Measurements from ENCODE around the gene RNF166. TPM values are rescaled to one million over a fixed set of nuclear protein-coding genes. Genes with fewer than 3 reads are reported as not detected.

RNF166 gene
- total and polyA plus RNA-seq, 2 experiments from 2014 or later = 33.5 to 34.2 TPM

- no peak overlapping the region for H3K27ac ChIP-seq
- TF ChIP-seq, protein P1, sequence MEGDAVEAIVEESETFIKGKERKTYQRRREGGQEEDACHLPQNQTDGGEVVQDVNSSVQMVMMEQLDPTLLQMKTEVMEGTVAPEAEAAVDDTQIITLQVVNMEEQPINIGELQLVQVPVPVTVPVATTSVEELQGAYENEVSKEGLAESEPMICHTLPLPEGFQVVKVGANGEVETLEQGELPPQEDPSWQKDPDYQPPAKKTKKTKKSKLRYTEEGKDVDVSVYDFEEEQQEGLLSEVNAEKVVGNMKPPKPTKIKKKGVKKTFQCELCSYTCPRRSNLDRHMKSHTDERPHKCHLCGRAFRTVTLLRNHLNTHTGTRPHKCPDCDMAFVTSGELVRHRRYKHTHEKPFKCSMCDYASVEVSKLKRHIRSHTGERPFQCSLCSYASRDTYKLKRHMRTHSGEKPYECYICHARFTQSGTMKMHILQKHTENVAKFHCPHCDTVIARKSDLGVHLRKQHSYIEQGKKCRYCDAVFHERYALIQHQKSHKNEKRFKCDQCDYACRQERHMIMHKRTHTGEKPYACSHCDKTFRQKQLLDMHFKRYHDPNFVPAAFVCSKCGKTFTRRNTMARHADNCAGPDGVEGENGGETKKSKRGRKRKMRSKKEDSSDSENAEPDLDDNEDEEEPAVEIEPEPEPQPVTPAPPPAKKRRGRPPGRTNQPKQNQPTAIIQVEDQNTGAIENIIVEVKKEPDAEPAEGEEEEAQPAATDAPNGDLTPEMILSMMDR (IDR thresholded peaks at IDR 0.05; ENCODE audit: low read depth, low read length) = no peak
- H3K4me3 ChIP-seq = no peak overlapping the region
- H3K27me3 ChIP-seq = no peaks in the 10 kb centered on the region
- peaks cover 5% of the 10 kb centered on the region for H3K36me3 ChIP-seq
- H3K9me3 ChIP-seq (ENCODE audit: low read depth) = no peaks in the 10 kb centered on the region
- no peaks in the 10 kb centered on the region for H3K4me1 ChIP-seq (ENCODE audit: low read depth)
- no peak for DNase-seq (ENCODE audit: low read depth in 1 of 2, low spot score in 1 of 2)
These were observed 28.1 kb upstream of the RNF166 start for GRCh38 chr16:88734361-88734728.

- no peaks in the 10 kb centered on the region for H3K4me1 ChIP-seq (ENCODE audit: low read depth)
- H3K36me3 ChIP-seq = peaks cover 5% of the 10 kb centered on the region
- H3K27me3 ChIP-seq = no peaks in the 10 kb centered on the region
- no peaks in the 10 kb centered on the region for H3K9me3 ChIP-seq (ENCODE audit: low read depth)
- TF ChIP-seq, protein P1 (IDR thresholded peaks at IDR 0.05; ENCODE audit: low read depth, low read length) = no peak
- no peak overlapping the region for H3K27ac ChIP-seq
- no peak overlapping the region for H3K4me3 ChIP-seq
- DNase-seq (ENCODE audit: low read depth in 1 of 2, low spot score in 1 of 2) = no peak
These were observed 27.6 kb upstream of the RNF166 start for GRCh38 chr16:88733630-88734360.

DNA sequence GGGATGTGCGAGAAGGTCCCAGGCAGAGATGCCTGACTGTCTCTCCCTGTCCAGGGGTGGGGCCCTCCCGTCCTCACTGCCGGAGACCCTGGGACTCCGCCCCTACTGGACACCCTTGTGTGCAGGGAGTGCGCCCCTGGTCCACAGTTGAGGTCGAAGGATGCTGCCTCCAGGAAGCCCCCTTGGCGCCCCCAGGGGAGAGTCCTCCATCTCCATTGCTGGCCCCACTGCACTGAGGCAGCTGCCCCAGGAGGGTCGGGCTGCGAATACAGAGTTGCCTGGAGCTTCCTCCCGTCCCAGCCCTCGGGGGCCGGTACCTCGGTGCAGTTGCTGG is 26.7 kb upstream of the RNF166 start:
- Histone ChIP-seq H3K27ac (no peak overlapping the region), H3K36me3 (peaks cover 5% of the 10 kb centered on the region), H3K4me3 (no peak overlapping the region), H3K4me1 (ENCODE audit: low read depth) (no peaks in the 10 kb centered on the region), H3K27me3 (no peaks in the 10 kb centered on the region), H3K9me3 (ENCODE audit: low read depth) (no peaks in the 10 kb centered on the region)
- TF ChIP-seq, protein P1 (IDR thresholded peaks at IDR 0.05; ENCODE audit: low read depth, low read length) = no peak
- DNase-seq (ENCODE audit: low read depth in 1 of 2, low spot score in 1 of 2) = no peak

GRCh38 chr16:88732172-88732960 is 26.2 kb upstream of the RNF166 start:
- no peaks in the 10 kb centered on the region for H3K27me3 ChIP-seq
- H3K4me3 ChIP-seq = no peak overlapping the region
- peaks cover 5% of the 10 kb centered on the region for H3K36me3 ChIP-seq
- no peaks in the 10 kb centered on the region for H3K9me3 ChIP-seq (ENCODE audit: low read depth)
- no peaks in the 10 kb centered on the region for H3K4me1 ChIP-seq (ENCODE audit: low read depth)
- no peak overlapping the region for H3K27ac ChIP-seq
- no peak for DNase-seq (ENCODE audit: low read depth in 1 of 2, low spot score in 1 of 2)
- TF ChIP-seq, protein P1 (IDR thresholded peaks at IDR 0.05; ENCODE audit: low read depth, low read length) = no peak

GRCh38 chr16:88731699-88732098 is 25.5 kb upstream of the RNF166 start:
- no peaks in the 10 kb centered on the region for H3K4me1 ChIP-seq (ENCODE audit: low read depth)
- H3K4me3 ChIP-seq = no peak overlapping the region
- peaks cover 5% of the 10 kb centered on the region for H3K36me3 ChIP-seq
- no peak for DNase-seq (ENCODE audit: low read depth in 1 of 2, low spot score in 1 of 2)
- no peaks in the 10 kb centered on the region for H3K27me3 ChIP-seq
- H3K27ac ChIP-seq = no peak overlapping the region
- H3K9me3 ChIP-seq (ENCODE audit: low read depth) = no peaks in the 10 kb centered on the region
- TF ChIP-seq, protein P1 (IDR thresholded peaks at IDR 0.05; ENCODE audit: low read depth, low read length) = no peak

Data from cardiac muscle cell (in vitro differentiated cells and primary cell).